ENCODE measurements around the gene IGHMBP2.

IGHMBP2 gene

GRCh38 chr11:68976095-68976494, 72.4 kb downstream of the IGHMBP2 start:
- Histone ChIP-seq H3K9me3 (ENCODE audit: control insufficient read depth, insufficient read depth, low read length) (peaks cover 3% of the 10 kb centered on the region), H3K4me3 (ENCODE audit: low read depth, low read length) (no peak overlapping the region), H3K27me3 (ENCODE audit: control insufficient read depth, insufficient read depth, low read length) (no peaks in the 10 kb centered on the region), H3K4me1 (ENCODE audit: control insufficient read depth, insufficient read depth, low read length) (no peaks in the 10 kb centered on the region), H3K36me3 (ENCODE audit: control insufficient read depth, insufficient read depth, low read length) (no peaks in the 10 kb centered on the region), H3K9ac (ENCODE audit: low read depth, low read length) (no peak overlapping the region)

GRCh38 chr11:68976563-68976962, 72.9 kb downstream of the IGHMBP2 start:
- Histone ChIP-seq H3K9me3 (ENCODE audit: control insufficient read depth, insufficient read depth, low read length) (peaks cover 3% of the 10 kb centered on the region), H3K9ac (ENCODE audit: low read depth, low read length) (no peak overlapping the region), H3K27me3 (ENCODE audit: control insufficient read depth, insufficient read depth, low read length) (no peaks in the 10 kb centered on the region), H3K4me3 (ENCODE audit: low read depth, low read length) (no peak overlapping the region), H3K36me3 (ENCODE audit: control insufficient read depth, insufficient read depth, low read length) (no peaks in the 10 kb centered on the region), H3K4me1 (ENCODE audit: control insufficient read depth, insufficient read depth, low read length) (no peaks in the 10 kb centered on the region)

GRCh38 chr11:68977781-68978625, 74.3 kb downstream of the IGHMBP2 start:
- no peaks in the 10 kb centered on the region for H3K4me1 ChIP-seq (ENCODE audit: control insufficient read depth, insufficient read depth, low read length)
- H3K27me3 ChIP-seq (ENCODE audit: control insufficient read depth, insufficient read depth, low read length): no peaks in the 10 kb centered on the region
- no peak overlapping the region for H3K4me3 ChIP-seq (ENCODE audit: low read depth, low read length)
- H3K9ac ChIP-seq (ENCODE audit: low read depth, low read length): no peak overlapping the region
- no peaks in the 10 kb centered on the region for H3K36me3 ChIP-seq (ENCODE audit: control insufficient read depth, insufficient read depth, low read length)
- H3K9me3 ChIP-seq (ENCODE audit: control insufficient read depth, insufficient read depth, low read length): peaks cover 3% of the 10 kb centered on the region

GRCh38 chr11:68978626-68978930, 74.9 kb downstream of the IGHMBP2 start:
- Histone ChIP-seq H3K4me1 (ENCODE audit: control insufficient read depth, insufficient read depth, low read length) (no peaks in the 10 kb centered on the region), H3K9ac (ENCODE audit: low read depth, low read length) (no peak overlapping the region), H3K4me3 (ENCODE audit: low read depth, low read length) (no peak overlapping the region), H3K36me3 (ENCODE audit: control insufficient read depth, insufficient read depth, low read length) (no peaks in the 10 kb centered on the region), H3K9me3 (ENCODE audit: control insufficient read depth, insufficient read depth, low read length) (peaks cover 3% of the 10 kb centered on the region), H3K27me3 (ENCODE audit: control insufficient read depth, insufficient read depth, low read length) (no peaks in the 10 kb centered on the region)

GRCh38 chr11:68978931-68979594, 75.4 kb downstream of the IGHMBP2 start:
- no peaks in the 10 kb centered on the region for H3K36me3 ChIP-seq (ENCODE audit: control insufficient read depth, insufficient read depth, low read length)
- H3K4me3 ChIP-seq (ENCODE audit: low read depth, low read length): no peak overlapping the region
- no peaks in the 10 kb centered on the region for H3K4me1 ChIP-seq (ENCODE audit: control insufficient read depth, insufficient read depth, low read length)
- H3K27me3 ChIP-seq (ENCODE audit: control insufficient read depth, insufficient read depth, low read length): no peaks in the 10 kb centered on the region
- H3K9me3 ChIP-seq (ENCODE audit: control insufficient read depth, insufficient read depth, low read length): peaks cover 3% of the 10 kb centered on the region
- no peak overlapping the region for H3K9ac ChIP-seq (ENCODE audit: low read depth, low read length)

GRCh38 chr11:68979931-68980775, 76.5 kb downstream of the IGHMBP2 start:
- H3K4me1 ChIP-seq (ENCODE audit: control insufficient read depth, insufficient read depth, low read length): no peaks in the 10 kb centered on the region
- H3K9ac ChIP-seq (ENCODE audit: low read depth, low read length): no peak overlapping the region
- no peaks in the 10 kb centered on the region for H3K27me3 ChIP-seq (ENCODE audit: control insufficient read depth, insufficient read depth, low read length)
- H3K36me3 ChIP-seq (ENCODE audit: control insufficient read depth, insufficient read depth, low read length): no peaks in the 10 kb centered on the region
- no peak overlapping the region for H3K4me3 ChIP-seq (ENCODE audit: low read depth, low read length)
- H3K9me3 ChIP-seq (ENCODE audit: control insufficient read depth, insufficient read depth, low read length): no peaks in the 10 kb centered on the region

- no peaks in the 10 kb centered on the region for H3K4me1 ChIP-seq (ENCODE audit: control insufficient read depth, insufficient read depth, low read length)
- no peak within 1 kb of the TSS for H3K4me3 ChIP-seq (ENCODE audit: low read depth, low read length)
- no peaks in the 10 kb centered on the region for H3K27me3 ChIP-seq (ENCODE audit: control insufficient read depth, insufficient read depth, low read length)
- no peaks in the 10 kb centered on the region for H3K36me3 ChIP-seq (ENCODE audit: control insufficient read depth, insufficient read depth, low read length)
- H3K9ac ChIP-seq (ENCODE audit: low read depth, low read length): no peak within 1 kb of the TSS
- H3K9me3 ChIP-seq (ENCODE audit: control insufficient read depth, insufficient read depth, low read length): no peaks in the 10 kb centered on the region
Measured at GRCh38 chr11:68980776-68981065, 77.0 kb downstream of the IGHMBP2 start, which contains the start of gene MRGPRD. MRGPRD (minus strand) TSS chr11:68980986; CDS start chr11:68980986, 0 bp downstream.

GRCh38 chr11:68982134-68982533, 78.4 kb downstream of the IGHMBP2 start:
- H3K9ac ChIP-seq (ENCODE audit: low read depth, low read length): no peak overlapping the region
- no peaks in the 10 kb centered on the region for H3K9me3 ChIP-seq (ENCODE audit: control insufficient read depth, insufficient read depth, low read length)
- H3K36me3 ChIP-seq (ENCODE audit: control insufficient read depth, insufficient read depth, low read length): no peaks in the 10 kb centered on the region
- no peak overlapping the region for H3K4me3 ChIP-seq (ENCODE audit: low read depth, low read length)
- no peaks in the 10 kb centered on the region for H3K27me3 ChIP-seq (ENCODE audit: control insufficient read depth, insufficient read depth, low read length)
- H3K4me1 ChIP-seq (ENCODE audit: control insufficient read depth, insufficient read depth, low read length): no peaks in the 10 kb centered on the region

- Histone ChIP-seq H3K27me3 (ENCODE audit: control insufficient read depth, insufficient read depth, low read length) (no peaks in the 10 kb centered on the region), H3K9me3 (ENCODE audit: control insufficient read depth, insufficient read depth, low read length) (no peaks in the 10 kb centered on the region), H3K4me1 (ENCODE audit: control insufficient read depth, insufficient read depth, low read length) (no peaks in the 10 kb centered on the region), H3K36me3 (ENCODE audit: control insufficient read depth, insufficient read depth, low read length) (no peaks in the 10 kb centered on the region), H3K9ac (ENCODE audit: low read depth, low read length) (no peak overlapping the region), H3K4me3 (ENCODE audit: low read depth, low read length) (no peak overlapping the region)
Measured at GRCh38 chr11:68983801-68984200, 80.1 kb downstream of the IGHMBP2 start.

- no peak overlapping the region for H3K4me3 ChIP-seq (ENCODE audit: low read depth, low read length)
- no peaks in the 10 kb centered on the region for H3K9me3 ChIP-seq (ENCODE audit: control insufficient read depth, insufficient read depth, low read length)
- H3K36me3 ChIP-seq (ENCODE audit: control insufficient read depth, insufficient read depth, low read length): no peaks in the 10 kb centered on the region
- no peaks in the 10 kb centered on the region for H3K4me1 ChIP-seq (ENCODE audit: control insufficient read depth, insufficient read depth, low read length)
- H3K27me3 ChIP-seq (ENCODE audit: control insufficient read depth, insufficient read depth, low read length): no peaks in the 10 kb centered on the region
- H3K9ac ChIP-seq (ENCODE audit: low read depth, low read length): no peak overlapping the region
Measured at GRCh38 chr11:68987211-68987610, 83.5 kb downstream of the IGHMBP2 start.

- H3K36me3 ChIP-seq (ENCODE audit: control insufficient read depth, insufficient read depth, low read length): no peaks in the 10 kb centered on the region
- H3K9me3 ChIP-seq (ENCODE audit: control insufficient read depth, insufficient read depth, low read length): no peaks in the 10 kb centered on the region
- H3K4me3 ChIP-seq (ENCODE audit: low read depth, low read length): no peak overlapping the region
- no peak overlapping the region for H3K9ac ChIP-seq (ENCODE audit: low read depth, low read length)
- no peaks in the 10 kb centered on the region for H3K4me1 ChIP-seq (ENCODE audit: control insufficient read depth, insufficient read depth, low read length)
- no peaks in the 10 kb centered on the region for H3K27me3 ChIP-seq (ENCODE audit: control insufficient read depth, insufficient read depth, low read length)
Measured at GRCh38 chr11:68988491-68988890, 84.8 kb downstream of the IGHMBP2 start.

Data from iPS-15b (cell line).